Measurements from ENCODE around the gene INPP4B.

Gene INPP4B

GRCh38 chr4:142574306-142574705 is 271.8 kb downstream of the INPP4B start:
- DNase-seq (ENCODE audit: low read depth): no peak

- no peak for DNase-seq (ENCODE audit: low read depth)
Observed at GRCh38 chr4:142572071-142572470, 274.0 kb downstream of the INPP4B start.

DNA sequence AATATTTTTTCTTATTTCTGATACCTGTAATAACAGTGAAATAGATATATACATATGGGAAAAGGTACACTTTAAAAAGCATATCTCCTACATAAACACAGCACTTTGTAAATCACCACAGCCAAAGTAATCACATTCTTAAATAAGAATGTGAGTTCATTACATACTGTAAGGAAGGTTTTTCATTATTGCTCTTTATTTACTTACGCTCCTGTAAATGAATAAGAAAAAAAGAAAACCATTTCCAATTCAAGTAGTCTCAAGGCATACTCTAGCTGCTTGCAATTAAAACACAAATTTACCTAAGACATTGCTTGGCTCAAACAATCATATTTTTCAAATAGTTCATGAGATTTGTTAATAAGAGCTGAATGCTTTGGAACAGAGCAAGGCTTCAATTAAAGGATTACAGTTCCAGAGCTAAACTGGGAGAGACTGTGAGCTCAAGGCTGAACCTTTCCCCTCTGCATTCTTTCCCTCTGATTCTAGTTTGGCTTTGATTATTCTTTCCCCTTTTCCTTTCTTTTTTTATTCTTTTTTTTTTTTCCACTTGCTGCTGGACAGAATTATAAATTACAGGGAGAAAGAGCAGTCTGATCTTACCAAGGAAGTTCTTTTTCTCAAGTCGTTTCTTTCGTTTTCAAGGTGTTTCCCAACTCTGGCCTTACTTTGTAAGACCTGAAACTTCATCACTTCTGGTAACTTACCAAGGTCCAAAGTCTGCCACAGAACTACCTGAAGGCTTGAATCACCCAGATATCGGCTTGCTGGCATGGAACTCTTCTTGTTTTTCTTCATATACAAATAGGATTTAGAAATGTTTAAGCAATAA is 278.3 kb downstream of the INPP4B start:
- no peak for DNase-seq (ENCODE audit: low read depth)

- peak; percentile 16 for DNase-seq (ENCODE audit: low read depth)
Observed at GRCh38 chr4:142567199-142567598, 278.9 kb downstream of the INPP4B start.

- no peak for DNase-seq (ENCODE audit: low read depth)
Observed at GRCh38 chr4:142566777-142567176, 279.3 kb downstream of the INPP4B start.

DNA sequence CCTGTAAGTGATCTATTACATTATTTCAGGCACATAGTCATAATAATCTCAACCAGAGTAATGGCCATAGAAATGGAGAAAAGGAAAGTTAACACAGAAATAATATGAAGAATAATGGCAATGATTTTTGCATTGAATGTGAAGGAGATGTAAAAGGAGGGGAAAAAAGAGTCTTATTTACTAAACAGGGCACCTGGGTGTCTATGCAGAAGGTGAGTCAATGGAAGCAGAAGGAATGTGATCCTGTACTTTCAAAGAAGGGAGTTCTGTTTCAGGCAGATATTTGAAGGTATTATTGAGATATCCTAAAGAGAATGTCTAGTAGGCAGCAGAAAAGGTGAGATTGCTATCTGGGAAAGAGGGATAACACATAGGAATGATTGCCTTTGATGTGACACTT is 279.9 kb downstream of the INPP4B start:
- DNase-seq (ENCODE audit: low read depth): no peak

GRCh38 chr4:142565771-142566170 is 280.3 kb downstream of the INPP4B start:
- no peak for DNase-seq (ENCODE audit: low read depth)

DNA sequence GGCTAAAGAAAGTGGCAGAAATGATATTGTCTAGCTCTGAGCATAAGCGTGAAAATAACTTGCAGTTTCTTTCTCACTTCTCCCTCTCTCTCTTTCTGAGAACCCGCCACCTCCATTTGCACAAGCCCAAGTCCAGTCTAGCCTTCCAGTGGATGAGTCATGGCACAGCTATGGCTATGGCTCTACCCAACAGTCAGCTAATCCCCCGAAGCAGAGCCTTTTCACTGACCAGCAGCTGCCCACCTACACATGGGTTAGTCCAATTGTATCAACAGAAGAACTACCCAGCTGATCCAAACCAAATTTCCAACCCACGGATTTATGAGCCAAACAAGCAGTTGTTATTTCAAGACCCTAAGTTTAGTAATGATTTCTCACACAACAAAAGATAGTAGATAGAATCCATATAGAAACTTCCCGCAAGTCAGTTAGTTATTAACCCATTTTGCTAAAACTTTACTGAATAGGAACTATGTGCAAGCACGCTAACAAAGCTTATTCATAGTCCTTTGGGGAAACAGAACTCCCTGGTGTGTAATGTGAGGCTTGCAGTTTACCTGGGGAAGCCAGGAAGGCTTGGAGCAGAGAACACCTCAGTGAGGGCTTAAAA is 282.3 kb downstream of the INPP4B start:
- no peak for DNase-seq (ENCODE audit: low read depth)

GRCh38 chr4:142559986-142560385 is 286.1 kb downstream of the INPP4B start:
- no peak for DNase-seq (ENCODE audit: low read depth)

GRCh38 chr4:142558851-142559250 is 287.2 kb downstream of the INPP4B start:
- no peak for DNase-seq (ENCODE audit: low read depth)

DNA sequence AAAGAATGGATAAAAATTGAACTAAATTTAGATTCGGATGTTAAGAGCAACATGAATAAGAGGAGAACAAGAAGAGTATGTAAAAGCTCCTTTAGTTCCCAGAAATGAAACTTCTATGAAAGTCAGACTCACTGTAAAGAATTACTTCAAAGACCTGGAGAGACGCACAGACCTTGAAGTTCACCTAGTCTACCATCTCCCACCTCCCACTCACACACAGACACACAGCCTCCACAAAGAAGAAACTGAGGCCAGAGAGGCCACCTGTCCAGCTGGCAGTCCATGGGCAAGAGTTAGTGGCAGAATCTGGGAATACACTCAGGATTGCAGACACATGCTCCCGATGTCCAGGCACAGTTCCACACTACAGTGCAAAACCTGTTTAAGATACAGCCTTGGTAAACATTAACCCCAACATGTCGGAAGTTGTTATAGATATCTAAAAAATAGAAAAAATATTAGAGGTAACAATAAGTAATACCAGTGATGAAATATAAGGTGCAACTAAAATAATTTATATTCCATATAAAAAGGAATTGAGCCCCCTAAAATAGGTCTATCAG is 288.8 kb downstream of the INPP4B start:
- DNase-seq (ENCODE audit: low read depth): no peak

- no peak for DNase-seq (ENCODE audit: low read depth)
Observed at GRCh38 chr4:142556570-142557238, 289.4 kb downstream of the INPP4B start.

GRCh38 chr4:142556048-142556447 is 290.1 kb downstream of the INPP4B start:
- DNase-seq (ENCODE audit: low read depth): no peak

GRCh38 chr4:142554412-142554811 is 291.7 kb downstream of the INPP4B start:
- no peak for DNase-seq (ENCODE audit: low read depth)

- no peak for DNase-seq (ENCODE audit: low read depth)
Observed at GRCh38 chr4:142551517-142552305, 294.4 kb downstream of the INPP4B start.

GRCh38 chr4:142550965-142551364 is 295.1 kb downstream of the INPP4B start:
- no peak for DNase-seq (ENCODE audit: low read depth)

DNA sequence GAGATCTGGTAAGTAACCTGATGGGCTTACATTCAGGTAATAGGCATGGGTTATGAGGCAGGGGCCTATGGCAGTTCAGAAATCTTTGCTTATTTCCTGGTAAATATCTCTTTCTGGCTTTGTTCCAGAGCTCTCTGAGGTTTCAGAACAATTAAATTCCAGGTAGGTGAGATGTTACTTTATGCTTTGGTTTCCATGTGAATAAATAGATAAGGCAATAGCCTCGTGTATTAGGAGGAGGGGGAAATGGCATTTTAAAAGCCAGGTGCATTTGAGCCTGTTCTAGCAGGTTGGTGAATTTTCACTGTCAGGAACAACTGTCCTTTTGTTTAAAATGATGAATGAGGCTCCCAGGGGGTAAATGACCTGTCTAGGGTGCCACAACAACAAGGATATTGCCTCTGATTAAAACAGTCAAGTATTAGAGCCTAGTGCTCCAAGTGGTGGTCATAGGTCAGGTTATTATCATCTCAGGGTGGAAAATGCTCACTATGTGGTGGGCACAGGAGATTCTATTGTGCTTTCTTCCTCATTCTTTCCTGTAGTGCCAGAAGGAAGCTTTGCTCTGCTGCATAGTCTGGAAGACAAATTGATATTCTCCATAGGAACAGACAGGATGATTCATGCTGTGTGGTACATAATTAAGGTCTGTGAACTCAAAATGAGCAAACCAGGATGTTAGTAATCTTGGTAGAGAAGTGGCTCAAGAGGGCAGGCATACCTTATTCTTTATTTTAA is 296.2 kb downstream of the INPP4B start:
- no peak for DNase-seq (ENCODE audit: low read depth)

GRCh38 chr4:142549248-142549647 is 296.9 kb downstream of the INPP4B start:
- DNase-seq (ENCODE audit: low read depth): no peak

GRCh38 chr4:142548491-142548890 is 297.6 kb downstream of the INPP4B start:
- DNase-seq (ENCODE audit: low read depth): no peak

DNA sequence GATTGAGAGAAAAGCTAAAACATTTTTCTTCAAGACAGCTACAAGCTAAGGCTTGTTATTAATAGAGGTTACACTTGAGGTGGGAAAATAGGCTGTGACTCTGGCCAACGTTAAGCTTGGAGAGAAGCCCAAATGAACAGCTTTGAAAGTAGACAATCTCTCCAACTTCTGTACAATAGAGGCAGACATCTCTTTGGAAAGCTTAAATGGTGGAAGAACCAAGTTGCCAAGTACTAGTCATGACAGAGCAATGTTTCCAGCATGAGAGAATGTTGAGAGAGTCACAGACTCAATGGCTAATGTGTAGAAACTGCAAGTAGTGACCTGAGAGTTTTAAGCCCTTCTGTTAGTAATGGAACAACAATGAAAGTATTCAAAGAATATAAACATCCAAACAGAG is 298.1 kb downstream of the INPP4B start:
- no peak for DNase-seq (ENCODE audit: low read depth)

DNA sequence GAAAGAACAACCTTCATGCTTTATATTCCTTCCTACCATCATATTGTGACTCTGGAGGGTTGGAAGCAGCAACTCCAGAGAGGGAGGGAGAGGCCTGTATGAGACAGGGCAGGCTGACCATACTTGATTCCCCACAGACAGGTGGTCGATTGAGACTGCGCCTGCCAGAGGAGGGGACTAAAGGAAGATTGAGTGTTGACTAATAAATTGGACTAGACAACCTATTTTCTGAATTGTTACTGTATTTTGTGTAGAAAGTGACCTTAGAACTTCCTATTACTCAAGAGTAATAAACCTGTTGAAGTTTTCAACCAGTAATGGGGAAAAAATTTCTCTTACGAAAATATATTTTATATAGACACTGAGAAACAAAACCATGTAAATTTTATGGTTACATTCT is 301.5 kb downstream of the INPP4B start:
- DNase-seq (ENCODE audit: low read depth): no peak

Data from T-helper 22 cell (primary cell).